KOPT-K1 (cell line): ENCODE data around the gene PLXNB2.
A peak's percentile ranks its signal among the peaks of the same experiment; 100 is the strongest.

Experiments used
- H3K27ac ChIP-seq: fragments of 200-600 bp; sonication (generic); 2 replicates; pipeline ENCODE4 v1.5.1; 2016; ENCODE audit warnings: antibody characterized with exemption, mild to moderate bottlenecking, low read depth, low read length; ENCODE audit not compliant: poor library complexity, severe bottlenecking
- H3K36me3 ChIP-seq: fragments of 200-600 bp; sonication (generic); 2 replicates; pipeline ENCODE4 v1.5.1; 2017; ENCODE audit warnings: antibody characterized with exemption, mild to moderate bottlenecking, low read length, moderate library complexity; ENCODE audit not compliant: insufficient read depth
- H3K9me3 ChIP-seq: fragments of 200-600 bp; sonication (generic); 2 replicates; pipeline ENCODE4 v1.5.1; 2017; ENCODE audit warnings: antibody characterized with exemption, low read length, mild to moderate bottlenecking; ENCODE audit not compliant: insufficient read depth, poor library complexity, severe bottlenecking

PLXNB2 gene

GRCh38 chr22:50318698-50319411 lies 11.4 kb upstream of the PLXNB2 start:
- Histone ChIP-seq H3K27ac (no peak overlapping the region), H3K9me3 (no peaks in the 10 kb centered on the region), H3K36me3 (no peaks in the 10 kb centered on the region)

DNA sequence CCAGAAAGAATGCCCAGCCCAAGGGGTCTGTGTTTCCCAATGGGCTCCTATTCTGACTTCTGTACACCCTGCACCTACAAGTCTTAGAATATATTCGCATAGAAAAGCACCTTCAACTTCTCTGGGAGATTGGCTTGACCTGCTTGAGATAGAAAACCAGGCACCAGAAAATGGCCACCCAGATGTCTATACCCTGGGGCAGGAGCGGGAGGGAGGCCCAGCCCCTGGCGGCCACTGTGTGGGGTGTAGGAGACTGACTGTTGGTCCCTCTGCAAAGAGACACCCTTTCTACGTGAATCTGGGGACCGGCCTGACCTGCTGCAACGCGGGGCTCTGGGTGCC lies 10.9 kb upstream of the PLXNB2 start:
- Histone ChIP-seq H3K27ac (no peak overlapping the region), H3K36me3 (no peaks in the 10 kb centered on the region), H3K9me3 (no peaks in the 10 kb centered on the region)

DNA sequence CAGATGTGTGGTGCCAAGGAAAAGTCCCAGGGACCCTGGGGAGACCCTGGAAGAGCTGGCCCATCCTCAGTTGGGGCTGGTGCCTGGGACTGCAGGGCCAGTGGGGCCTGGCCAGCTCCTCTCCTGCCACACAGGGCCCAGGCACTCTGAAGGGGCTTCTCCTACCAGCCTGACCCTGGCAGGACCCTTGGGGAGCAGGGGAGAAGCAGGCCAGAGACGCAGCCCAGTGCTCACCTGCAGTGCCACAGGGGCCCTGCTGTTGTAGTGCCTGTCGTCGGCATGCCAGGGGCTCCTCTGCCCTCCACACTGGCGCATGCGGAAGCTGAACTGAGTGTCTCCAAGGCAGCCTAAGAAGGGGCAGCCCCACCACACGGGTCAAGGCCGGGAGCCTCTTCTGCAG lies 10.2 kb upstream of the PLXNB2 start:
- Histone ChIP-seq H3K27ac (no peak overlapping the region), H3K36me3 (no peaks in the 10 kb centered on the region), H3K9me3 (no peaks in the 10 kb centered on the region)

GRCh38 chr22:50317178-50317577 lies 9.7 kb upstream of the PLXNB2 start:
- H3K9me3 ChIP-seq, result no peaks in the 10 kb centered on the region
- H3K27ac ChIP-seq, result no peak overlapping the region
- H3K36me3 ChIP-seq, result no peaks in the 10 kb centered on the region

- H3K27ac ChIP-seq, result no peak overlapping the region
- no peaks in the 10 kb centered on the region for H3K36me3 ChIP-seq
- H3K9me3 ChIP-seq, result no peaks in the 10 kb centered on the region
Measured at GRCh38 chr22:50316114-50317065, 8.9 kb upstream of the PLXNB2 start.

- Histone ChIP-seq H3K27ac (no peak overlapping the region), H3K9me3 (no peaks in the 10 kb centered on the region), H3K36me3 (no peaks in the 10 kb centered on the region)
Measured at GRCh38 chr22:50315289-50316113, 8.1 kb upstream of the PLXNB2 start.

DNA sequence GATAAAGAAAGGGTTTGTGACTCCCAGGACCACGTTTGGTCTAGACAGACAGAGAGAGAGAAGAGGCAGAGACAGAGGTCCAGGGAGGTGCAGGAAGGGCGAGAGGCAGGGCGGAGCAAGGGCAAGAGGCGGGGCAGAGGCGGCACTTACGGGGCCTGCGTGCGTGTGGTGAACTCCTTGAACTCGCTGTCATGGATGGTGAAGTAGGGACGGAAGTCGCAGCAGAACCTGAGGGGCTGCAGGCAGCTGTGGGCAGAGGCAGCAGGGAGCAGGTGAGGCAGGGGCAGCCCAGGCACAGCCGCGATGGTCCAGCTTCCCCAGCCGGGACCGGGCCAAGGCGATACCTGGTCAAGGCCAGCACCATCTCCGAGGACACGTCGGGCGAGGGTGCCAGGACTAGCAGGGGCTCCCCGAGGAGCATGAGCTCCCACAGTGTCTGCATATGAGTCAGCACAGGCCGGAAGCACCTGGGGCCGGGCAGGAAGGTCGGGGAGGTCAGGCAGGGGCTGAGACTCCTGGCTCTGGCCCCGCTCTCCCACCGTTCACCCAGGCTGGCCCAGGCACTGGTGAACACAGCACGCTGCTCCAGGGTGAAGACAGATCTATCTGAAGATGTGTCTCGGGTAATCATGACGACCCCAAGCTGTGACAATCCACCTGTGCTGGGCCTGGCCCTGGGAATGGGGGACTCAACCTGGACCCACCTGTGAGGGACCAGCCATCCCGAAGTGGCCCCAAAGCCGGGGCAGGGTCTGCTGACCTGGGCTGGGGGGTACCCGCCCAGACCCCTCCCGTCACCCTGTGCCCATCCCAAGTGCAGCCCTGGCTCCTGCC lies 7.2 kb upstream of the PLXNB2 start:
- H3K9me3 ChIP-seq, result no peaks in the 10 kb centered on the region
- H3K27ac ChIP-seq, result peak overlapping the region; percentile 29

DNA sequence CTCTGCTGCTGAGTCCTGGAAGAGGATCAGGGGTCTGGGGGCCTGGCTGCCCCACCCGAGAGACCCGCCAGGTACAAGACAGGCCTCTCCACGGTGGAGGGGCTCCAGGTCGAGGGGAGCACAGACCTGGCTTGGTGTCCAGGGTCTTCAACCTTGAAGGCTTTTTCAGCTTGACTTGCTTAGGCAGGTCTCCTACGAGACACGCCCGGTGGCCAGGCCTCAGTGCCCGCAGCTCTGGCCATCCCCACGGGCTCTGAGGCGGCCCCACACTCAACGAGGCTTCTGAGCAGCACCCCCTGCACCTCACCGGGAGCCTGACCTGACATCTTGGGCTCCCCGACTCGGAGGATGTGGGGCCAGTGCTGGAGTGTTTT lies 6.6 kb upstream of the PLXNB2 start:
- peak overlapping the region; percentile 29 for H3K27ac ChIP-seq
- H3K36me3 ChIP-seq, result no peaks in the 10 kb centered on the region
- H3K9me3 ChIP-seq, result no peaks in the 10 kb centered on the region

More for the DNA sequence above, 7.2 kb upstream of the PLXNB2 start:
- no peaks in the 10 kb centered on the region for H3K36me3 ChIP-seq

DNA sequence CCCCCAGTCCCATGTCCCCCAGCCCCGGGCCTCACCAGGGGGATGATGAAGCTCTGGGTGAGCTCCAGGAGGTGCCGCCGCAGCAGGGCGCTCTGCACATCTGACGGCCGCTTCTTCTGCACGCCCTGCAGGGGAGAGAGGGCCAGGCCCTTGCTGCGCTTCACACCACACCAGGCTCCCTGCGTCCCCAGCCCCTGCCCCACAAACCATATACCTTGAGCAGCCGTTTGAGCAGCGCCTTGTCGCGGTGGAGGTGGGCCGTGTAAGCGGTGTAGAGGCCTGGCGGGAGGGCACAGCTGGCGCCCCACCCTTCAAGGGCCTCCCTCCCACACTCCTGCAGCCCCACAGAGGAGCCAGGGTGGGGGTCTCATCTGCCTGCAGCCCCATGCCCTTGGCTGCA lies 6.2 kb upstream of the PLXNB2 start:
- Histone ChIP-seq H3K27ac (no peak overlapping the region), H3K9me3 (no peaks in the 10 kb centered on the region), H3K36me3 (no peaks in the 10 kb centered on the region)

- Histone ChIP-seq H3K27ac (no peak overlapping the region), H3K36me3 (no peaks in the 10 kb centered on the region), H3K9me3 (no peaks in the 10 kb centered on the region)
Measured at GRCh38 chr22:50313021-50313420, 5.6 kb upstream of the PLXNB2 start.

DNA sequence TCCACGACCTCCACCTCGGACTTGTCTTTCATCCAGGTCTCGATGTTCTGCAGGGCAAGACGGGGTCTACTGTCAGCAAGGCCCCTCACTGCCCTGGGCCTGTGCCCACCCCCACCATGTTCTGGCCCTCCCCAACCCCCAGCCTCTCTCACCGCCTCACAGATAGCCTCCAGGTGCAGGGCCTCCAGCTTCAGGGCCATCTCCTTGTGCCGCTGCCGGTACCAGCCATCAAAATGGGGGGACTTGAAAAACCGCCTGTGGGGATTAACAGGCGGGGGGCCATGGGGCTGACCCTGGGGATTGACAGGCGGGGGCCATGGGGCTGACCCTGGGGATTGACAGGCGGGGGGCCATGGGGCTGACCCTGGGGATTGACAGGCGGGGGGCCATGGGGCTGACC lies 4.9 kb upstream of the PLXNB2 start:
- no peak overlapping the region for H3K27ac ChIP-seq
- H3K9me3 ChIP-seq, result no peaks in the 10 kb centered on the region
- H3K36me3 ChIP-seq, result no peaks in the 10 kb centered on the region

DNA sequence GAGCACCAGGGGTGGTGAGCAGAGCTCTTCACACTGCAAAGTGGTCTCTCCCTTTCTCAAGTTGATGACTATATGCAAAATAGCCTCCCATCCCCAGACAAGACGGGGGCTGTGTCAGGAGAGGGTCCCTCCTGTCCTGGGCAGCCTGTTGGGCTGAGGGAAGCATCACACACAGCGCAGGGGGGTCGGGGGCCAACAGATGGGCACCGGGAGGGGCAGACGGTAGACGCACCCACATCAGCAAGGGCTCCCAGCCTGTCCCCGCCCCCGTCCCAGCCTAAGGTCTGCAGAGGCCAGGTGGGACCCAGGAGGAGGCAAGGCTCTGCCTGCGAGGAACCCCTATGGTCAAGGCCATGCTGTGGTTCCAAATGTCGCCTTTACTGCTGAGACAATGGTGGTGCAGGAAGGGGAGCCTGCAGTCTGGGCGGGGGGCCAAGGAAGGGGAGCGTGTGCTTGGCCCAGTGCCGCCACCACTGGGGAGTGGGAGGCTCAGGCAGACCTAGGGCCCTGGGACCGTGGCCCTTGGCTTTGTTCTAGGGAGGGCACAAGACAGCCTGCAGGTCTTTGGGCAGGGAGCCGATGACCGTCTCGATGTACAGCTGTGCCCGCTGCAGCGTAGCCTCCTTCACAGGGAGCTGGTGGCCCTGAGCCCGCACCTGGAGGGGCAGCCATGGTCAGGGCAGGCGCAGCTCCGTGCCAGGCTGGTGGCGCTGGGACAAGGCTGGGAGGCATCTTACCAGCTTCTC lies 4.3 kb upstream of the PLXNB2 start:
- Histone ChIP-seq H3K27ac (no peak overlapping the region), H3K36me3 (no peaks in the 10 kb centered on the region), H3K9me3 (no peaks in the 10 kb centered on the region)

DNA sequence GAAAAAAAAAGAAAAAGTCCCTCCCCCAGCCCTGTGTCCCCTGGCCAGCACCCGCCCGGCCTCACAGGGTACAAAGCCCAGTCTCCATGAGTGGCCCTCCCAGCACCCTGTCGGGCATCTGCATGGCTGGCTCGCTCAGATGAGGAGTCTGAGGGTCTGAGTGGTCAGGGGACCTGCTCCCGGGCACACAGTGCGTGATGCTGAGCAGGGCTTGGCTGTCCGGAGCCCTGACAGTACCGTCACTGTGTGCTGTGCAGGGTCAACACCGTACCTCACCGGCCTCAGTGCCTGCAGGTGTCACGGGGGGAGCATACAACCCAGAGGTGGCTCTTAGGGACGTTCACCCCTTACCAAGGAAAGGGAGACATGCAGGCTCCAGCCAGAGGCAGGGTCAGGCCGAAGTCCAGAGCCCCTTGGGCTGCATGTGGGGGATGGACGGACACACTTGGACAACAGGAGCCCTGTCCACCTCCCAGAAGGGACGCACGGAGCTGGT lies 3.6 kb upstream of the PLXNB2 start:
- Histone ChIP-seq H3K27ac (no peak overlapping the region), H3K36me3 (no peaks in the 10 kb centered on the region), H3K9me3 (no peaks in the 10 kb centered on the region)
